Trophoblast cell (in vitro differentiated cells and primary cell): ENCODE measurements around the gene SERPINA12.

ENCODE experiments used
- DNase-seq, 2 donors: peaks; one replicate each; pipeline ENCODE4 v3.0.0-alpha.2; 2016
- H2AFZ ChIP-seq: 2 replicates; pipeline ENCODE4 v1.6.1; 2013; ENCODE audit warnings: low read length, moderate library complexity, mild to moderate bottlenecking; ENCODE audit not compliant: insufficient read depth, poor library complexity
- H2AK5ac ChIP-seq: 2 replicates; pipeline ENCODE4 v1.6.1; 2013; ENCODE audit warnings: mild to moderate bottlenecking, low read length
- H2BK120ac ChIP-seq: 2 replicates; pipeline ENCODE4 v1.6.1; 2013; ENCODE audit warnings: low read length, mild to moderate bottlenecking, moderate library complexity; ENCODE audit not compliant: insufficient read depth, poor library complexity
- H2BK12ac ChIP-seq: 2 replicates; pipeline ENCODE4 v1.6.1; 2013; ENCODE audit warnings: mild to moderate bottlenecking, low read length, moderate library complexity
- H2BK5ac ChIP-seq: 2 replicates; pipeline ENCODE4 v1.6.1; 2013; ENCODE audit warnings: low read length, low read depth, moderate library complexity, mild to moderate bottlenecking; ENCODE audit not compliant: poor library complexity
- H3K14ac ChIP-seq: 2 replicates; pipeline ENCODE4 v1.6.1; 2013; ENCODE audit warnings: mild to moderate bottlenecking, low read length
- H3K18ac ChIP-seq: 2 replicates; pipeline ENCODE4 v1.6.1; 2013; ENCODE audit warnings: mild to moderate bottlenecking, low read length
- H3K23ac ChIP-seq: 2 replicates; pipeline ENCODE4 v1.6.1; 2013; ENCODE audit warnings: low read length
- H3K27ac ChIP-seq: 2 replicates; pipeline ENCODE4 v1.5.1; 2013; ENCODE audit warnings: low read depth, mild to moderate bottlenecking, inconsistent platforms, low read length, moderate library complexity
- H3K27me3 ChIP-seq: 2 replicates; pipeline ENCODE4 v1.6.1; 2013; ENCODE audit warnings: inconsistent platforms, mild to moderate bottlenecking, low read length, moderate library complexity; ENCODE audit not compliant: insufficient read depth
- H3K36me3 ChIP-seq, 2 experiments: 1 replicate in 1 of 2; 2 replicates in 1 of 2; pipeline ENCODE4 v1.6.1; 2013; ENCODE audit warnings: low read length in 2 of 2, mild to moderate bottlenecking in 2 of 2, moderate library complexity in 1 of 2; ENCODE audit not compliant: insufficient read depth in 2 of 2, control insufficient read depth in 1 of 2
- H3K4ac ChIP-seq: 2 replicates; pipeline ENCODE4 v1.6.1; 2013; ENCODE audit warnings: low read depth, mild to moderate bottlenecking, low read length, moderate library complexity
- H3K4me1 ChIP-seq, 2 experiments: 1 replicate in 1 of 2; 2 replicates in 1 of 2; pipeline ENCODE4 v1.6.1; 2013; ENCODE audit warnings: low read length in 2 of 2, mild to moderate bottlenecking in 2 of 2, moderate library complexity in 1 of 2; ENCODE audit not compliant: insufficient read depth in 2 of 2, control insufficient read depth in 1 of 2
- H3K4me2 ChIP-seq: 2 replicates; pipeline ENCODE4 v1.6.1; 2013; ENCODE audit warnings: inconsistent platforms, mild to moderate bottlenecking, low read length, moderate library complexity
- H3K4me3 ChIP-seq: 2 replicates; pipeline ENCODE4 v1.5.1; 2013; ENCODE audit warnings: mild to moderate bottlenecking, low read depth, low read length, inconsistent platforms
- H3K79me1 ChIP-seq: one replicate; pipeline ENCODE4 v1.6.1; 2013; ENCODE audit warnings: low read length
- H3K79me2 ChIP-seq: 2 replicates; pipeline ENCODE4 v1.6.1; 2013; ENCODE audit warnings: low read length, mild to moderate bottlenecking; ENCODE audit not compliant: control insufficient read depth, insufficient read depth, poor library complexity
- H3K9ac ChIP-seq: 2 replicates; pipeline ENCODE4 v1.6.1; 2013; ENCODE audit warnings: mild to moderate bottlenecking, low read length
- H3K9me3 ChIP-seq: 2 replicates; pipeline ENCODE4 v1.6.1; 2013; ENCODE audit warnings: low read depth, mild to moderate bottlenecking, control low read depth, inconsistent platforms, low read length; ENCODE audit not compliant: insufficient read depth
- H4K12ac ChIP-seq: 2 replicates; pipeline ENCODE4 v1.6.1; 2013; ENCODE audit warnings: low read depth, mild to moderate bottlenecking, low read length, moderate library complexity
- H4K8ac ChIP-seq: 2 replicates; pipeline ENCODE4 v1.6.1; 2013; ENCODE audit warnings: low read depth, mild to moderate bottlenecking, low read length, moderate library complexity
- H4K91ac ChIP-seq: one replicate; pipeline ENCODE4 v1.6.1; 2013; ENCODE audit warnings: low read depth, mild to moderate bottlenecking, low read length, moderate library complexity
- WGBS: extraction: QIAGEN DNeasy Blood & Tissue Kit; methylation state at CpG from one replicate; pipeline ENCODE4 v1.1.7; 2013; ENCODE audit warnings: missing lambda C conversion rate; ENCODE audit not compliant: insufficient read length, insufficient coverage; ENCODE audit errors: extremely low coverage; 5-methylcytosine and 5-hydroxymethylcytosine counted together

SERPINA12 gene

GRCh38 chr14:94505641-94506040 lies 3.6 kb downstream of the SERPINA12 start:
- H3K18ac ChIP-seq, result no peak overlapping the region
- no peak overlapping the region for H3K4me2 ChIP-seq
- no peak overlapping the region for H3K27ac ChIP-seq
- H3K36me3 ChIP-seq, result no peaks in the 10 kb centered on the region
- no peak overlapping the region for H4K12ac ChIP-seq
- no peak overlapping the region for H3K23ac ChIP-seq
- H4K91ac ChIP-seq, result no peak overlapping the region
- no CpG with 5 or more reads among the region's 8 CpGs for WGBS
- no peak overlapping the region for H2BK120ac ChIP-seq
- no peak overlapping the region for H3K14ac ChIP-seq
- no peak overlapping the region for H3K4ac ChIP-seq
- no peaks in the 10 kb centered on the region for H3K4me1 ChIP-seq
- no peak overlapping the region for H4K8ac ChIP-seq
- H2BK5ac ChIP-seq, result no peak overlapping the region
- no peaks in the 10 kb centered on the region for H3K79me1 ChIP-seq
- no peaks in the 10 kb centered on the region for H3K79me2 ChIP-seq
- H2BK12ac ChIP-seq, result no peak overlapping the region
- H3K9me3 ChIP-seq, result peaks cover 2% of the 10 kb centered on the region
- no peak overlapping the region for H2AFZ ChIP-seq
- H3K9ac ChIP-seq, result no peak overlapping the region
- no peak overlapping the region for H3K4me3 ChIP-seq
- no peak for DNase-seq
- no peaks in the 10 kb centered on the region for H3K27me3 ChIP-seq
- H2AK5ac ChIP-seq, result no peak overlapping the region

GRCh38 chr14:94505206-94505605 lies 4.1 kb downstream of the SERPINA12 start:
- no peak overlapping the region for H3K4ac ChIP-seq
- no peaks in the 10 kb centered on the region for H3K36me3 ChIP-seq
- no peak overlapping the region for H4K91ac ChIP-seq
- no peak overlapping the region for H3K9ac ChIP-seq
- no peak overlapping the region for H4K12ac ChIP-seq
- no peak overlapping the region for H2BK120ac ChIP-seq
- no peak overlapping the region for H2AFZ ChIP-seq
- no peak for DNase-seq
- H3K4me1 ChIP-seq, result no peaks in the 10 kb centered on the region
- peaks cover 2% of the 10 kb centered on the region for H3K9me3 ChIP-seq
- no peaks in the 10 kb centered on the region for H3K79me2 ChIP-seq
- WGBS, result no CpG with 5 or more reads among the region's 4 CpGs
- H3K18ac ChIP-seq, result no peak overlapping the region
- no peak overlapping the region for H2BK5ac ChIP-seq
- H3K4me3 ChIP-seq, result no peak overlapping the region
- H3K14ac ChIP-seq, result no peak overlapping the region
- H3K27ac ChIP-seq, result no peak overlapping the region
- H3K4me2 ChIP-seq, result no peak overlapping the region
- H4K8ac ChIP-seq, result no peak overlapping the region
- no peak overlapping the region for H2AK5ac ChIP-seq
- H2BK12ac ChIP-seq, result no peak overlapping the region
- H3K27me3 ChIP-seq, result no peaks in the 10 kb centered on the region
- H3K79me1 ChIP-seq, result no peaks in the 10 kb centered on the region
- H3K23ac ChIP-seq, result no peak overlapping the region

GRCh38 chr14:94501588-94502516 lies 7.4 kb downstream of the SERPINA12 start:
- no peak overlapping the region for H3K4me3 ChIP-seq
- no peak overlapping the region for H3K23ac ChIP-seq
- no peak overlapping the region for H3K4ac ChIP-seq
- H3K27ac ChIP-seq, result no peak overlapping the region
- H4K8ac ChIP-seq, result no peak overlapping the region
- H3K79me2 ChIP-seq, result no peaks in the 10 kb centered on the region
- no peak overlapping the region for H2BK12ac ChIP-seq
- H3K9me3 ChIP-seq, result no peaks in the 10 kb centered on the region
- DNase-seq, result no peak
- no peak overlapping the region for H2AK5ac ChIP-seq
- no peaks in the 10 kb centered on the region for H3K27me3 ChIP-seq
- H3K79me1 ChIP-seq, result no peaks in the 10 kb centered on the region
- no peak overlapping the region for H4K91ac ChIP-seq
- no CpG with 5 or more reads among the region's 16 CpGs for WGBS
- no peaks in the 10 kb centered on the region for H3K4me1 ChIP-seq
- no peak overlapping the region for H3K14ac ChIP-seq
- no peak overlapping the region for H3K9ac ChIP-seq
- H2BK5ac ChIP-seq, result no peak overlapping the region
- no peak overlapping the region for H3K18ac ChIP-seq
- no peaks in the 10 kb centered on the region for H3K36me3 ChIP-seq
- H2AFZ ChIP-seq, result no peak overlapping the region
- no peak overlapping the region for H3K4me2 ChIP-seq
- no peak overlapping the region for H2BK120ac ChIP-seq
- no peak overlapping the region for H4K12ac ChIP-seq

GRCh38 chr14:94500264-94500663 lies 9.0 kb downstream of the SERPINA12 start:
- Histone ChIP-seq H3K18ac (no peak overlapping the region), H3K14ac (no peak overlapping the region), H4K91ac (no peak overlapping the region), H3K79me2 (no peaks in the 10 kb centered on the region), H3K23ac (no peak overlapping the region), H3K27me3 (no peaks in the 10 kb centered on the region), H2AK5ac (no peak overlapping the region), H3K4ac (no peak overlapping the region), H2BK120ac (no peak overlapping the region), H3K9ac (no peak overlapping the region), H3K79me1 (no peaks in the 10 kb centered on the region), H3K36me3 (no peaks in the 10 kb centered on the region), H2AFZ (no peak overlapping the region), H3K4me1 (no peaks in the 10 kb centered on the region), H2BK12ac (no peak overlapping the region), H4K12ac (no peak overlapping the region), H3K4me2 (no peak overlapping the region), H3K4me3 (no peak overlapping the region), H3K27ac (no peak overlapping the region), H3K9me3 (no peaks in the 10 kb centered on the region), H4K8ac (no peak overlapping the region), H2BK5ac (no peak overlapping the region)
- 100% methylated on average over 1 of the region's 3 CpGs for WGBS
- DNase-seq, result no peak
